RWPE1 (cell line): Measurements from ENCODE around the gene MFSD2B.
"Not testable (repeated sequence)": the region's sequence is repeated elsewhere in the genome, so short reads cannot be mapped to it uniquely, and the experiment has no call there.

Source experiments
- CTCF ChIA-PET: fragments of 350-600 bp; sonication (Branson Sonifier 250); formaldehyde crosslinking; extraction: SDS; loops from one replicate; lab custom pipeline; 2021; lab: Yijun Ruan, JAX
- POLR2A ChIA-PET: fragments of 400-600 bp; formaldehyde crosslinking; extraction: SDS; loops from one replicate; lab custom pipeline; 2020; ENCODE audit warnings: antibody characterized with exemption; ENCODE audit not compliant: low non-redundant PET; lab: Yijun Ruan, JAX
- DNase-seq: peaks from one replicate; pipeline ENCODE4 v3.0.0; 2012; ENCODE audit warnings: low spot score
- H3K27ac ChIP-seq: fragments of 450-650 bp; 2 replicates; pipeline ENCODE4 v1.5.1; 2017
- TF ChIP-seq, protein P1 (sequence below): fragments of 450-650 bp; conservative IDR thresholded peaks from 2 replicates; pipeline ENCODE4 v1.5.1; 2017; ENCODE audit warnings: low read depth, mild to moderate bottlenecking

The MFSD2B gene

DNA sequence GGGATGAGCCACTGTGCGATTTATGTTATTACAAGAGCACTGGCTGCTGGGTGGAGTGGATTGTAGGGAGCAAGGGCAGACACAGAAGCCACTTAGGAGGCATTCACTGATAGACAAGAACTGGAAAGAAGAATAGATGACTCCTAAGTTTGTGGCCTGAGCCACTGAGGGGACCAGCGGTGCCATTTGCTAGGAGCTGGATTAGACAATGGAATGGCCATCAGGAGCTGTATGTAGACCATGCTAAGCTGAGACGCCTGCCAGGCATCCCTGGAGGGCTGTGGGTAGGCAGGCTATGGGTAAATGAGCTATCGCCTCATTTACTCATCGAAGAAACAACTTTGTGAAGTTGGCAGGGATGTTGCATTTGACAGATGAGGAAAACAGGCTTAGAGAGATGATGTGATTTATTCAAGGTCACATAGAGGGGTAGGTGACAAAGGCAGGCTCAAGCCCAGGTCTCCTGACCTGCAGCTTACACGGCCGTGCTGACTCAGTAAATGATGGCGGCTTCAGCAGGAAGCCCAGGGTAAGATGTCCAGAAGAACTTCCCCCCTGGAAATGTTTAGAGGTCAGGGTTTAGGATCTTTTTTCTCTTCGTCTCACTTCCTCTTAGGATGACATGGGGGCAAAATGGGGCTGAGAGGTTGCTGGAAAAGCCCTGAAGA is 2.8 kb downstream of the MFSD2B start:
- POLR2A ChIA-PET = no interaction called here
- no peak for DNase-seq
- TF ChIP-seq, protein P1, sequence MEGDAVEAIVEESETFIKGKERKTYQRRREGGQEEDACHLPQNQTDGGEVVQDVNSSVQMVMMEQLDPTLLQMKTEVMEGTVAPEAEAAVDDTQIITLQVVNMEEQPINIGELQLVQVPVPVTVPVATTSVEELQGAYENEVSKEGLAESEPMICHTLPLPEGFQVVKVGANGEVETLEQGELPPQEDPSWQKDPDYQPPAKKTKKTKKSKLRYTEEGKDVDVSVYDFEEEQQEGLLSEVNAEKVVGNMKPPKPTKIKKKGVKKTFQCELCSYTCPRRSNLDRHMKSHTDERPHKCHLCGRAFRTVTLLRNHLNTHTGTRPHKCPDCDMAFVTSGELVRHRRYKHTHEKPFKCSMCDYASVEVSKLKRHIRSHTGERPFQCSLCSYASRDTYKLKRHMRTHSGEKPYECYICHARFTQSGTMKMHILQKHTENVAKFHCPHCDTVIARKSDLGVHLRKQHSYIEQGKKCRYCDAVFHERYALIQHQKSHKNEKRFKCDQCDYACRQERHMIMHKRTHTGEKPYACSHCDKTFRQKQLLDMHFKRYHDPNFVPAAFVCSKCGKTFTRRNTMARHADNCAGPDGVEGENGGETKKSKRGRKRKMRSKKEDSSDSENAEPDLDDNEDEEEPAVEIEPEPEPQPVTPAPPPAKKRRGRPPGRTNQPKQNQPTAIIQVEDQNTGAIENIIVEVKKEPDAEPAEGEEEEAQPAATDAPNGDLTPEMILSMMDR = no peak
- no peak overlapping the region for H3K27ac ChIP-seq
- CTCF ChIA-PET = no interaction called here

DNA sequence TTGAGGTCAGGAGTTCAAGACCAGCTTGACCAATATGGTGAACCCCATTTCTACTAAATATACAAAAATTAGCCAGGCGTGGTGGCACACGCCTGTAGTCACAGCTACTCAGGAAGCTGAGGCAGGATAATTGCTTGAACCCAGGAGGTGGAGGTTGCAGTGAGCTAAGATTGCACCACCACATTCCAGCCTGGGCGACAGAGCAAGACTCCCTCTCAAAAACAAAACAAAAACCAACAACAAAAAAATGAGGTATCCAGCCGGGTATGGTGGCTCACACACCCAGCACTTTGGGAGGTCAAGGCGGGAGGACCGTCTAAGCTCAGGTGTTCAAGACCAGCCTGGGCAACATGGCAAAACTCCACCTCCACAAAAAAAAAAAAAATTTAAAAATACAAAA is 5.0 kb downstream of the MFSD2B start:
- CTCF ChIA-PET = interaction anchor here (0.8 kb wide), 1 partner anchor 8 kb away, joined by 5 read pairs; no protein-coding TSS in a partner anchor
- POLR2A ChIA-PET, DNase-seq: not testable (repeated sequence)
- H3K27ac ChIP-seq = peak overlapping the region; percentile 70

DNA sequence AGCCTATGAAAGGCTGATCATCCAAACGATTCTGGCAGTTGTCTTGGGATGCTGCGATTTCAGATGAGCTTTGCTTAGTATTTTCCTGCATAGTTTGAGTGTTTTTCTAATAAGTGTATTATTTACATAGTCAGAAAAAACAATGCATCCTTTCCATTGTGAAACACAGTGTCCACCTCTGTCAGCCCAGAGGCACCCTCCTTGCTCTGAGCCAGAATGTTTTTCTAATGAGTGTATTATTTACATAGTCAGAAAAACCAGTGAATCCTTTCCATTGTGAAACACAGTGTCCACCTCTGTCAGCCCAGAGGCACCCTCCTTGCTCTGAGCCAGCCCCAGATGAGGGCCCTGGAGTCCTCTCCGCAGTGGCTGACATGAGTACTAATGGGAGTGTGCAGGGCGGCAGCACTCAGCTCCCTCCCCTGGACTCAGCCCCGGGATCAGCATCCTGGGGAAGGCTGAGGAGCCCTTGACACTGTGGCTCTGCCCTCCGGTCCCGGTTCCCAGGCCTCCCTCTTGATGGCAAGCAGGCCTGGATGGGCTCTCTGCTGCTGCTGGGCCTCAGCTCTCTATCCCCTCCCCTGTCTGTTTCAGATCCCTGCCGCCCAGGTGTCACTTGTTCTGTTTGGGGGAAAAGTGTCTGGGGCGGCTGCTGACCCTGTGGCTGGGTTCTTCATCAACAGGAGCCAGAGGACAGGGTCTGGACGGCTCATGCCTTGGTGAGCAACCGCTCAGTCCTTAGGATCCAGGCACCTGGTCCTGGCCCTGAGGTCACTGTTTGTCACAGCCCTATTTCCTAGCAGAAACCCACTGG is 5.9 kb downstream of the MFSD2B start:
- CTCF ChIA-PET = interaction anchor here (0.5 to 0.8 kb wide), 2 partner anchors 9 to 1152 kb away, joined by 3 to 5 read pairs; no protein-coding TSS in a partner anchor
- peak; percentile 63 for DNase-seq
- TF ChIP-seq, protein P1 = no peak
- POLR2A ChIA-PET = no interaction called here
- H3K27ac ChIP-seq = peak overlapping the region; percentile 70

DNA sequence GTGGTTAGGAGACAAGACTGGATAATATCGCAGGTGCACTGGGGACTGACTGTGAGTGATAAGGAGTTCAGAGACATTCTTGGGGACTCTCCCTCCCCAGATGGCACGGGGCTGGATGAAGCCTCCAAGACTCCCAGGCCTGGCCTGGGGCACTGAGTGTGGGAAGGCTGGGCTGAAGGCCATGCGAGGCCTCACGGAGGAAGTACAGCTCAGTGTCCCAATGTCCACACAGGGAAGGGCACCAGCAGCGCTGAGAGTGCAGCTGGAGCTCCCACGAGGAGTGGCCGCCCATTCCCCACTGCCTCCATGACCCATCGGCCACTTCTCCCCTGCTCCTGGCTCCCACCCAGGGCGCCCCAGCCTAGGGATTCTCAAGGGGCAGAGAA is 6.5 kb downstream of the MFSD2B start:
- CTCF ChIA-PET = no interaction called here
- TF ChIP-seq, protein P1 = no peak
- POLR2A ChIA-PET = interaction anchor here (0.5 kb wide), 1 partner anchor 18 kb away, joined by 3 read pairs; no protein-coding TSS in a partner anchor
- H3K27ac ChIP-seq = peak overlapping the region; percentile 70
- no peak for DNase-seq

DNA sequence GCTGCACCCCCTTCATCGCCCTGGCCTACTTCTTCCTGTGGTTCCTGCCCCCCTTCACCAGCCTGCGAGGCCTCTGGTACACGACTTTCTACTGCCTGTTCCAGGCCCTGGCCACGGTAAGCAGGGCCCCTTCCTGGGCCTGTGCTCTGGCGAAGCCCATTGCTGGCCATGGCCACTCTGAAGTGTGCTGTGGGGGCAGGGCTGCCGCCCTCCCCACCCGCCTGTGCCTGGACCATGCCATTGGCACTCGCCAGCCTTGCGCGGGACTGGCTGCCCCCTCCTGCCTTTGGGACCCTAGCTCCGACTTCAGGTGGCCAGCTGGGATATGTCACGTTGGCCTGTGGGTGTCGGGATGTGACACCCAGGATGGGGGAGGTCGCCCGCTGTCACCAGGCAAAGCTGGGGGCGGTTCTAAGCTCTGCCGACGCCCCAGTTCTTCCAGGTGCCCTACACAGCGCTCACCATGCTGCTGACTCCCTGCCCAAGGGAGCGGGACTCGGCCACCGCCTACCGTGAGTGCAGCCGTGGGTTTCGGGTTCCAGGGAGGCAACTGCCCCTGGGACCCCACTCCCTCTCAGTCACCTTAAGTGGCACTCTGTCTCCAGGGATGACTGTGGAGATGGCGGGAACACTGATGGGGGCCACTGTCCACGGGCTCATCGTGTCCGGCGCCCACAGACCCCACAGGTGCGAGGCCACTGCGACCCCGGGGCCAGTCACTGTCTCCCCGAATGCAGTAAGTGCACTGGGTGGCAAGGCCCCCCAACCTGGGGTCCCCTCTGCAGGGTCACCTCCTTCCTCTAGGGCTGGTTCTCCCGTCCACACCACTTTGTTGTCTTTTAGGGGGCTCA is 7.2 kb downstream of the MFSD2B start:
- POLR2A ChIA-PET = interaction anchor here (0.5 kb wide), 1 partner anchor 18 kb away, joined by 3 read pairs; no protein-coding TSS in a partner anchor
- CTCF ChIA-PET = no interaction called here
- TF ChIP-seq, protein P1 = no peak

DNA sequence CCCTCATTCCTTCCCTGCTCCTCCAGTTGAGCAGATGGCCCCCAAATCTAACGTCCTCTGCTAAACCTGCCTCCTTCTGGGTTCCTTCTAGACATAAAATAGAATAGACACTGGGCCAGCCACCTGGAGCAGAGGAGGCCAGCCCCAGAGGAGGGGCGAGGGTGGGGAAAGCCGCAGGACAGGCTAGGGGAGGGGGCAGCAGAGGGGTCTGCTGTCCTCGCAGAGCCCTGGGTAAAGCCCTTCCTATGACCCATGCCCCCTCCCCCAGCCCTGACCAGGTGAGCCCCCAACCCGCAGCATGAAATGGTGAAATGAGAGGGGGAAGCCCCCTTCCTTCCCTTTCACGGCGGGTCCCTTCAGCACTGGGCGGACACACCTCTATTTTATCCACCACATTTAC is 7.8 kb downstream of the MFSD2B start:
- TF ChIP-seq, protein P1 = no peak
- no peak for DNase-seq
- no peak overlapping the region for H3K27ac ChIP-seq
- POLR2A ChIA-PET = no interaction called here
- CTCF ChIA-PET = no interaction called here

More for the DNA sequence above, 7.2 kb downstream of the MFSD2B start:
- H3K27ac ChIP-seq = no peak overlapping the region
- DNase-seq = no peak
